Prostate gland (tissue), 2 donors: ENCODE results near the gene NOS1AP.

Experiments
- CTCF ChIP-seq, 4 experiments: fragments of 200-600 bp in 2 of 4; fragments of 450-650 bp in 2 of 4; sonication (generic) in 2 of 4; IDR thresholded peaks; 1 replicate in 3 of 4; 2 replicates in 1 of 4; pipeline ENCODE4 v1.5.1; 2016 to 2019; ENCODE audit warnings: antibody characterized with exemption in 4 of 4, mild to moderate bottlenecking in 2 of 4, moderate library complexity in 2 of 4
- POLR2A ChIP-seq: fragments of 450-650 bp; IDR thresholded peaks from one replicate; pipeline ENCODE4 v1.6.1; 2016; ENCODE audit warnings: antibody characterized with exemption, mild to moderate bottlenecking

DNA sequence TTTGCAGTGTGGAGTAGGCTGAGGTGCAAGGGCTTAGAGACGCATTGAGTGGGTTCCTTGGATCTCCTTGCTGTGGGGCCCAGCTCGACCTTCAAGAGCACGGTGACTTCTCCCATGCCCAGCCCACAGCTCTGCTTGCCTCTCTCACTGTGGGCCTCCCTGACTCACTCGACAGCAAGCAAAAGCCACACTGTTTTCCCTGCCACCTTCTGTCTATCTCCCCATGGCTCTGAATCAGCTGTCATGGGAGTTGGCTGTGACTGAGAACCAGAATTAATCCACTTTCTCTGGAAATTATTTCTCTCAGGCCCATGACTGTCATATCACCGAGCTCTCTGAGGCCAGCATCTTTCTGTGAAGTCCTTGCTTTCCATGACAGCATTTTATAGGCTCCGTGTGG, 140.7 kb downstream of the NOS1AP start:
- TF ChIP-seq CTCF (IDR thresholded peaks at IDR 0.05) (no peak), POLR2A (no peak)
